Neural cell (in vitro differentiated cells): Measurements from ENCODE around the gene TAF5L. TPM values are rescaled to one million over a fixed set of nuclear protein-coding genes. Genes with fewer than 3 reads are reported as not detected.

Experiments
- H2AFZ ChIP-seq: fragments of 200-600, 300-800 bp; sonication (generic), shearing (Covaris generic); 2 replicates; pipeline ENCODE4 v1.6.0; 2014; ENCODE audit warnings: low read depth, mild to moderate bottlenecking, antibody characterized with exemption, low read length, moderate library complexity
- H3F3A ChIP-seq: fragments of 200-600 bp; shearing (Covaris generic); 2 replicates; pipeline ENCODE4 v1.6.1; 2016; ENCODE audit warnings: mild to moderate bottlenecking, moderate library complexity, mixed read lengths, antibody characterized with exemption, low read length; ENCODE audit not compliant: insufficient read depth, poor library complexity, severe bottlenecking
- H3K27ac ChIP-seq: fragments of 200-600, 300-800 bp; sonication (generic), shearing (Covaris generic); 2 replicates; pipeline ENCODE4 v1.5.1; 2014; ENCODE audit warnings: mild to moderate bottlenecking, low read length, moderate library complexity
- H3K27me3 ChIP-seq: fragments of 300-800, 200-600 bp; sonication (generic), shearing (Covaris generic); 2 replicates; pipeline ENCODE4 v1.6.0; 2014; ENCODE audit warnings: mild to moderate bottlenecking, low read depth, low read length, moderate library complexity; ENCODE audit not compliant: insufficient read depth
- H3K36me3 ChIP-seq: fragments of 300-800, 200-600 bp; sonication (generic), shearing (Covaris generic); 2 replicates; pipeline ENCODE4 v1.5.1; 2014; ENCODE audit warnings: mild to moderate bottlenecking, antibody characterized with exemption, low read length, moderate library complexity; ENCODE audit not compliant: insufficient read depth
- H3K4me2 ChIP-seq: fragments of 300-800, 200-600 bp; sonication (generic), shearing (Covaris generic); 2 replicates; pipeline ENCODE4 v1.6.0; 2014; ENCODE audit warnings: mild to moderate bottlenecking, low read length
- H3K4me3 ChIP-seq: fragments of 300-800, 200-600 bp; sonication (generic), shearing (Covaris generic); 2 replicates; pipeline ENCODE4 v1.5.1; 2014; ENCODE audit warnings: mild to moderate bottlenecking, low read length, moderate library complexity
- H3K79me2 ChIP-seq: fragments of 200-600 bp; shearing (Covaris generic); replicated peaks from 2 replicates; pipeline ENCODE4 v1.6.0; 2014; ENCODE audit warnings: mild to moderate bottlenecking, low read length, moderate library complexity; ENCODE audit not compliant: insufficient read depth
- H3K9ac ChIP-seq: fragments of 300-800, 200-600 bp; sonication (generic), shearing (Covaris generic); 2 replicates; pipeline ENCODE4 v1.6.1; 2016; ENCODE audit warnings: mild to moderate bottlenecking, low read length, mixed read lengths
- H3K9me2 ChIP-seq: fragments of 200-600 bp; shearing (Covaris generic); 2 replicates; pipeline ENCODE4 v1.6.1; 2016; ENCODE audit warnings: mild to moderate bottlenecking, low read length, mixed read lengths; ENCODE audit not compliant: insufficient read depth
- H3K9me3 ChIP-seq: fragments of 200-600, 300-800 bp; sonication (generic), shearing (Covaris generic); 2 replicates; pipeline ENCODE4 v1.6.1; 2016; ENCODE audit warnings: mild to moderate bottlenecking, mixed run types, low read length, moderate library complexity, mixed read lengths
- H4K20me1 ChIP-seq: fragments of 200-600 bp; shearing (Covaris generic); 2 replicates; pipeline ENCODE4 v1.6.1; 2016; ENCODE audit warnings: mild to moderate bottlenecking, mixed run types; ENCODE audit not compliant: insufficient read depth
- EP300 ChIP-seq: fragments of 450-650 bp; conservative IDR thresholded peaks from 2 replicates; pipeline ENCODE4 v1.6.1; 2014; ENCODE audit warnings: antibody characterized with exemption, mild to moderate bottlenecking, moderate library complexity; ENCODE audit not compliant: poor library complexity, severe bottlenecking
- EZH2 ChIP-seq: fragments of 200-600, 300-800 bp; shearing (Covaris generic), sonication (generic); IDR thresholded peaks from 2 replicates; pipeline ENCODE4 v1.6.1; 2014; ENCODE audit warnings: antibody characterized with exemption, low read length, borderline replicate concordance, mild to moderate bottlenecking; ENCODE audit not compliant: insufficient read depth, poor library complexity, severe bottlenecking
- MXI1 ChIP-seq: fragments of 450-650 bp; conservative IDR thresholded peaks from 2 replicates; pipeline ENCODE4 v1.6.1; 2014; ENCODE audit warnings: antibody characterized with exemption, mild to moderate bottlenecking; ENCODE audit not compliant: poor library complexity, severe bottlenecking
- POLR2AphosphoS5 ChIP-seq: IDR thresholded peaks from 2 replicates; pipeline ENCODE4 v1.6.1; 2012
- TAF1 ChIP-seq: IDR thresholded peaks from 2 replicates; pipeline ENCODE4 v1.6.1; 2012; ENCODE audit warnings: low read depth
- polyA plus RNA-seq: library from polyadenylated mRNA; depleted of rRNA; stranded (reverse); fragments of >200 nt; gene quantifications from 2 replicates; pipeline ENCODE4 v1.2.3, GENCODE V29; 2014
- TF ChIP-seq, protein P1 (sequence below): IDR thresholded peaks from 2 replicates; pipeline ENCODE4 v1.6.1; 2012; ENCODE audit warnings: borderline replicate concordance
- TF ChIP-seq, protein P2 (sequence below): fragments of 450-650 bp; IDR thresholded peaks from 2 replicates; pipeline ENCODE4 v1.5.1; 2014; ENCODE audit warnings: antibody characterized with exemption, mild to moderate bottlenecking, moderate library complexity; ENCODE audit not compliant: poor library complexity, severe bottlenecking

The TAF5L gene
- polyA plus RNA-seq, 1 donor from 2014 or later = 18.5 TPM

DNA sequence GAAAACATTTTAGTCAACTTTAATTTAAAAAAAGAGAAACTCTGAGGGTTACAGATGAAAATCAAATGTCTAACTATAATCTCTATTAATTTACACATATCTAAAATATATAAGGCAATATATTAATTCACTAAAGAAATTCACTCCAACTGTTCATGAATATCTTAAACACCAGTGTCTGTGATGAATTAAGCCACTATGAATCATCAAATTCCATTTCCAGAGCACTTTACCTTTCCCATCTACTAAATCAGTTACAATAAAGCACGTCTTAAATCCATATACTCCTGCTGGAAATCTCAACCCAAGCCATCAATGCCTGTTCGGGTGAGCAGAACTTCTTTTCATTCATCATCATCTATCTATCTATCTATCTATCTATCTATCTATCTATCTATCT, 4.3 kb downstream of the TAF5L start:
- H3K9ac ChIP-seq = no peak overlapping the region
- H3F3A ChIP-seq = no peaks in the 10 kb centered on the region
- no peaks in the 10 kb centered on the region for H4K20me1 ChIP-seq
- H3K79me2 ChIP-seq = peaks cover 18% of the 10 kb centered on the region
- H3K4me2 ChIP-seq = no peak overlapping the region
- H3K27ac ChIP-seq = no peak overlapping the region
- H2AFZ ChIP-seq = no peak overlapping the region
- H3K36me3 ChIP-seq = no peaks in the 10 kb centered on the region
- no peaks in the 10 kb centered on the region for H3K27me3 ChIP-seq
- no peak overlapping the region for H3K4me3 ChIP-seq
- H3K9me2 ChIP-seq = no peaks in the 10 kb centered on the region
- TF ChIP-seq TAF1 (no peak), POLR2AphosphoS5 (no peak), EZH2 (no peak), EP300 (no peak), MXI1 (no peak)
- TF ChIP-seq, protein P1, sequence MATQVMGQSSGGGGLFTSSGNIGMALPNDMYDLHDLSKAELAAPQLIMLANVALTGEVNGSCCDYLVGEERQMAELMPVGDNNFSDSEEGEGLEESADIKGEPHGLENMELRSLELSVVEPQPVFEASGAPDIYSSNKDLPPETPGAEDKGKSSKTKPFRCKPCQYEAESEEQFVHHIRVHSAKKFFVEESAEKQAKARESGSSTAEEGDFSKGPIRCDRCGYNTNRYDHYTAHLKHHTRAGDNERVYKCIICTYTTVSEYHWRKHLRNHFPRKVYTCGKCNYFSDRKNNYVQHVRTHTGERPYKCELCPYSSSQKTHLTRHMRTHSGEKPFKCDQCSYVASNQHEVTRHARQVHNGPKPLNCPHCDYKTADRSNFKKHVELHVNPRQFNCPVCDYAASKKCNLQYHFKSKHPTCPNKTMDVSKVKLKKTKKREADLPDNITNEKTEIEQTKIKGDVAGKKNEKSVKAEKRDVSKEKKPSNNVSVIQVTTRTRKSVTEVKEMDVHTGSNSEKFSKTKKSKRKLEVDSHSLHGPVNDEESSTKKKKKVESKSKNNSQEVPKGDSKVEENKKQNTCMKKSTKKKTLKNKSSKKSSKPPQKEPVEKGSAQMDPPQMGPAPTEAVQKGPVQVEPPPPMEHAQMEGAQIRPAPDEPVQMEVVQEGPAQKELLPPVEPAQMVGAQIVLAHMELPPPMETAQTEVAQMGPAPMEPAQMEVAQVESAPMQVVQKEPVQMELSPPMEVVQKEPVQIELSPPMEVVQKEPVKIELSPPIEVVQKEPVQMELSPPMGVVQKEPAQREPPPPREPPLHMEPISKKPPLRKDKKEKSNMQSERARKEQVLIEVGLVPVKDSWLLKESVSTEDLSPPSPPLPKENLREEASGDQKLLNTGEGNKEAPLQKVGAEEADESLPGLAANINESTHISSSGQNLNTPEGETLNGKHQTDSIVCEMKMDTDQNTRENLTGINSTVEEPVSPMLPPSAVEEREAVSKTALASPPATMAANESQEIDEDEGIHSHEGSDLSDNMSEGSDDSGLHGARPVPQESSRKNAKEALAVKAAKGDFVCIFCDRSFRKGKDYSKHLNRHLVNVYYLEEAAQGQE = no peak
- TF ChIP-seq, protein P2, sequence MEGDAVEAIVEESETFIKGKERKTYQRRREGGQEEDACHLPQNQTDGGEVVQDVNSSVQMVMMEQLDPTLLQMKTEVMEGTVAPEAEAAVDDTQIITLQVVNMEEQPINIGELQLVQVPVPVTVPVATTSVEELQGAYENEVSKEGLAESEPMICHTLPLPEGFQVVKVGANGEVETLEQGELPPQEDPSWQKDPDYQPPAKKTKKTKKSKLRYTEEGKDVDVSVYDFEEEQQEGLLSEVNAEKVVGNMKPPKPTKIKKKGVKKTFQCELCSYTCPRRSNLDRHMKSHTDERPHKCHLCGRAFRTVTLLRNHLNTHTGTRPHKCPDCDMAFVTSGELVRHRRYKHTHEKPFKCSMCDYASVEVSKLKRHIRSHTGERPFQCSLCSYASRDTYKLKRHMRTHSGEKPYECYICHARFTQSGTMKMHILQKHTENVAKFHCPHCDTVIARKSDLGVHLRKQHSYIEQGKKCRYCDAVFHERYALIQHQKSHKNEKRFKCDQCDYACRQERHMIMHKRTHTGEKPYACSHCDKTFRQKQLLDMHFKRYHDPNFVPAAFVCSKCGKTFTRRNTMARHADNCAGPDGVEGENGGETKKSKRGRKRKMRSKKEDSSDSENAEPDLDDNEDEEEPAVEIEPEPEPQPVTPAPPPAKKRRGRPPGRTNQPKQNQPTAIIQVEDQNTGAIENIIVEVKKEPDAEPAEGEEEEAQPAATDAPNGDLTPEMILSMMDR = no peak
- no peaks in the 10 kb centered on the region for H3K9me3 ChIP-seq

DNA sequence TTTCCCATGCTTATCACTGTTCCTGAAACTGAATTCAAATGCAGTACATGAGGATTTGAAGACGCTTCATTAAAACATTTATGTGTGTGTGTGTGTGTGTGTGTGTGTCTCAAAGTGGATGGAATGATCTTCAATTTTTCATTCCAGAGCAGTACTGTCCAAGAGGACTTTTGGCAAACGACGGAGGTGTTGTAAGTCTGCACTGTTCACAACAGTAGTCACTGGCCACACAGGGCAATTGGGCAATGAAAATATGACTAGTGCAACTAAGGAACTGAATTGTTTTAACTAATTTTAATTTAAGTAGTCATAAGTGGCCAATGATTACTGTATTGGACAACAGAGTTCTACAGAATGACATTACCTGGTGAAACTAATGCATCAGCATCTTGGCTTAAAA, 5.0 kb downstream of the TAF5L start:
- Histone ChIP-seq H3K9me3 (no peaks in the 10 kb centered on the region), H3K79me2 (peaks cover 18% of the 10 kb centered on the region), H3K4me2 (no peak overlapping the region), H2AFZ (no peak overlapping the region), H4K20me1 (no peaks in the 10 kb centered on the region), H3K9me2 (no peaks in the 10 kb centered on the region), H3F3A (no peaks in the 10 kb centered on the region), H3K36me3 (no peaks in the 10 kb centered on the region), H3K4me3 (no peak overlapping the region), H3K9ac (no peak overlapping the region), H3K27ac (no peak overlapping the region), H3K27me3 (no peaks in the 10 kb centered on the region)
- TF ChIP-seq POLR2AphosphoS5 = no peak
- TF ChIP-seq, protein P1 = no peak
- TF ChIP-seq EP300 = no peak
- no peak for TF ChIP-seq TAF1
- TF ChIP-seq, protein P2 = no peak
